ENCODE data around the gene RAB5B. TPM values are rescaled to one million over a fixed set of nuclear protein-coding genes. Genes with fewer than 3 reads are reported as not detected.
A peak's percentile ranks its signal among the peaks of the same experiment; 100 is the strongest.
"Not testable (repeated sequence)": the region's sequence is repeated elsewhere in the genome, so short reads cannot be mapped to it uniquely, and the experiment has no call there.

Gene RAB5B
- total RNA-seq, 1 donor from 2014 or later, result 105 TPM

DNA sequence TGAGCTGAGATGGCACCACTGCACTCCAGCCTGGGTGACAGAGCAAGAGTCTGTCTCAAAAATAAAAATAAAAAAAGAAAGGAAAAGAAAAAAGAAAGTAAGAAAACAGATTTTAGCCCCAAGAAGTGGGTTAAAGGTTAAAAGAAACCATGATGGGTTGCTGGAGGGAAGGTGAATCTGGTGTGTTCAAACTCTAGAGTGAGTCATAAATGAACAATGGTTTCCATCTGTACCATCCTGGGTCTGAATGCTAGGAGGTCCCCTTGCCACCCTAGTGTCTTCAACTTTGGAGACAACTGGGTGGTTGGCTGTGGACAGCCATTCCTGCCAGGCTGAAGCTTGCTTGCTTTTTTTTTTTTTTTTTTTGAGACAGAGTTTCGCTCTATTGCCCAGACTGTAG is 66.3 kb downstream of the RAB5B start:
- Mint-ChIP-seq H3K4me3 (no peak overlapping the region), H3K36me3 (peaks cover 27% of the 10 kb centered on the region), H3K27me3 (no peaks in the 10 kb centered on the region), H3K4me1 (ENCODE audit: unreplicated experiment) (peaks cover 24% of the 10 kb centered on the region), H3K9me3 (no peaks in the 10 kb centered on the region), H3K27ac (no peak overlapping the region)
- no peak for DNase-seq (ENCODE audit: extremely low spot score, unreplicated experiment)
- TF ChIP-seq CTCF (conservative IDR thresholded peaks at IDR 0.05), result no peak

DNA sequence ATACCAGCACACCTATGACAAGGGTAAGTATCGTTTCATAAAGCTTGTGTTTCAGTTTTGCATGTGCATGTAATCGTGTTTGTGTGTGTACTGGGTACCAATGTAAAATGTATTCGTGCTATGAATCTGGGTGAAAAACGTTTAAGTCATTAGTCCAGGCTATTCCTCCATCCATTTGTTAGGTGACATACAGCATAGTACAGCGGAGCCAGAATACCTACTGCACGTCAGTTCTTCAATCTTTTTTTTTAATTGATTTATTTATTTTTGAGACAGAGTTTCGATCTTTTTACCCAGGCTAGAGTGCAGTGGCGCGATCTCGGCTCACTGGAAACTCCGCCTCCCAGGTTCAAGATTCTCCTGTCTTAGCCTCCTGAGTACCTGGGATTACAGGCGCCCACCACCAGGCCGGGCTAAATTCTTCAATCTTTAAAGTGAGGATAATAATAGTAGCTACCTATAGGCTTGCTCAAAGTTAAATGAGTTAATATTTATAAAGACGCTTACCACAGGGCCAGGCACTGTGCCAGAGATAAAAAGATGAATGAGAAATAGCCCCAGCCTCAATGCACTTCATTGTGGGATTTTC is 67.2 kb downstream of the RAB5B start:
- H3K4me1 Mint-ChIP-seq (ENCODE audit: unreplicated experiment), result peaks cover 24% of the 10 kb centered on the region
- peaks cover 18% of the 10 kb centered on the region for H3K36me3 Mint-ChIP-seq
- TF ChIP-seq CTCF (conservative IDR thresholded peaks at IDR 0.05), result no peak
- peak overlapping the region; percentile 98 for H3K4me3 Mint-ChIP-seq
- no peaks in the 10 kb centered on the region for H3K9me3 Mint-ChIP-seq
- no peak for DNase-seq (ENCODE audit: extremely low spot score, unreplicated experiment)
- no peaks in the 10 kb centered on the region for H3K27me3 Mint-ChIP-seq
- peak overlapping the region; percentile 96 for H3K27ac Mint-ChIP-seq

GRCh38 chr12:56041552-56042429 is 67.9 kb downstream of the RAB5B start, which contains the start of gene RPS26:
RPS26 (plus strand) TSS chr12:56041918; CDS start chr12:56042167, 249 bp downstream.
- H3K9me3 Mint-ChIP-seq, result no peaks in the 10 kb centered on the region
- DNase-seq (ENCODE audit: extremely low spot score, unreplicated experiment), result peak; percentile 93
- no peaks in the 10 kb centered on the region for H3K27me3 Mint-ChIP-seq
- H3K27ac Mint-ChIP-seq, result peak within 1 kb of the TSS; percentile 96
- H3K4me3 Mint-ChIP-seq, result peak within 1 kb of the TSS; percentile 98
- peaks cover 17% of the 10 kb centered on the region for H3K36me3 Mint-ChIP-seq
- TF ChIP-seq CTCF (conservative IDR thresholded peaks at IDR 0.05), result peak; percentile 62
- peaks cover 24% of the 10 kb centered on the region for H3K4me1 Mint-ChIP-seq (ENCODE audit: unreplicated experiment)

DNA sequence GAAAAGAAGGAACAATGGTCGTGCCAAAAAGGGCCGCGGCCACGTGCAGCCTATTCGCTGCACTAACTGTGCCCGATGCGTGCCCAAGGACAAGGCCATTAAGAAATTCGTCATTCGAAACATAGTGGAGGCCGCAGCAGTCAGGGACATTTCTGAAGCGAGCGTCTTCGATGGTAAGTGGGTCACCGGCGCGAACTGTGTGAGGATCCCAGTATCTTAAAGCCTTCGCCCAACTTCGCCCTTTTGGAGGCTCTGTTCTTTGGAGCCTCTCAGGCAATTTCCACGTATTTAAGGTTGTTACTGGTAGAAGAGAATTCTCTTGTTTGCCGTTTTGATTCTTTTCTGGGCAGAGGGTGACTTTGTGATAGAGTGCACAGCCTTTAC is 68.5 kb downstream of the RAB5B start:
- Mint-ChIP-seq H3K27ac (peak overlapping the region; percentile 96), H3K4me3 (peak overlapping the region; percentile 98), H3K4me1 (ENCODE audit: unreplicated experiment) (peaks cover 27% of the 10 kb centered on the region), H3K36me3 (peaks cover 17% of the 10 kb centered on the region)
- not testable (repeated sequence) for DNase-seq (ENCODE audit: extremely low spot score, unreplicated experiment); H3K27me3 Mint-ChIP-seq; H3K9me3 Mint-ChIP-seq

- peak overlapping the region; percentile 96 for H3K27ac Mint-ChIP-seq
- no peak for TF ChIP-seq CTCF (conservative IDR thresholded peaks at IDR 0.05)
- DNase-seq (ENCODE audit: extremely low spot score, unreplicated experiment), result no peak
- H3K27me3 Mint-ChIP-seq, result no peaks in the 10 kb centered on the region
- H3K4me1 Mint-ChIP-seq (ENCODE audit: unreplicated experiment), result peaks cover 27% of the 10 kb centered on the region
- H3K4me3 Mint-ChIP-seq, result peak overlapping the region; percentile 98
- H3K9me3 Mint-ChIP-seq, result no peaks in the 10 kb centered on the region
- peaks cover 17% of the 10 kb centered on the region for H3K36me3 Mint-ChIP-seq
Observed at GRCh38 chr12:56042843-56043242, 69.0 kb downstream of the RAB5B start.

Other genes with a start within 250 kb of the RAB5B start
- 525 and 567 TPM in 2 replicates for gene CD63, start 245.1 kb upstream of the RAB5B start, total RNA-seq (ENCODE audit: low replicate concordance)
- gene GDF11, start 231.0 kb upstream of the RAB5B start, total RNA-seq (ENCODE audit: low replicate concordance), result 11.8 and 40.1 TPM in 2 replicates
- 51.4 and 75.9 TPM in 2 replicates for gene SARNP, start 156.4 kb upstream of the RAB5B start, total RNA-seq (ENCODE audit: low replicate concordance)
- 50.9 and 76.1 TPM in 2 replicates for gene ORMDL2, start 156.0 kb upstream of the RAB5B start, total RNA-seq (ENCODE audit: low replicate concordance)
- gene DNAJC14, start 144.5 kb upstream of the RAB5B start, total RNA-seq (ENCODE audit: low replicate concordance), result 30.0 and 34.6 TPM in 2 replicates
- gene MMP19, start 131.1 kb upstream of the RAB5B start, total RNA-seq (ENCODE audit: low replicate concordance), result 0.38 and 0.48 TPM in 2 replicates
- 28.0 and 33.7 TPM in 2 replicates for gene PYM1, start 46.2 kb upstream of the RAB5B start, total RNA-seq (ENCODE audit: low replicate concordance)
- 28.6 and 46.6 TPM in 2 replicates for gene DGKA, start 42.9 kb upstream of the RAB5B start, total RNA-seq (ENCODE audit: low replicate concordance)
- 1.4 and 136 TPM in 2 replicates for gene PMEL, start 8.0 kb upstream of the RAB5B start, total RNA-seq (ENCODE audit: low replicate concordance)
- gene CDK2, start 7.2 kb upstream of the RAB5B start, total RNA-seq (ENCODE audit: low replicate concordance), result 52.8 and 82.8 TPM in 2 replicates
- 28.4 and 34.6 TPM in 2 replicates for gene SUOX, start 23.2 kb downstream of the RAB5B start, total RNA-seq (ENCODE audit: low replicate concordance)
- gene IKZF4, start 47.0 kb downstream of the RAB5B start, total RNA-seq (ENCODE audit: low replicate concordance), result 6.1 and 21.0 TPM in 2 replicates
- gene RPS26, start 67.8 kb downstream of the RAB5B start, total RNA-seq (ENCODE audit: low replicate concordance), result 20.2 and 38.7 TPM in 2 replicates
- 76.5 and 176 TPM in 2 replicates for gene ERBB3, start 106.1 kb downstream of the RAB5B start, total RNA-seq (ENCODE audit: low replicate concordance)
- 115 and 141 TPM in 2 replicates for gene PA2G4, start 130.5 kb downstream of the RAB5B start, total RNA-seq (ENCODE audit: low replicate concordance)
- gene RPL41, start 142.6 kb downstream of the RAB5B start, total RNA-seq (ENCODE audit: low replicate concordance), result 4,566 and 4,714 TPM in 2 replicates
- gene ZC3H10, start 144.2 kb downstream of the RAB5B start, total RNA-seq (ENCODE audit: low replicate concordance), result 11.6 and 12.1 TPM in 2 replicates
- 81.4 and 96.3 TPM in 2 replicates for gene ESYT1, start 154.2 kb downstream of the RAB5B start, total RNA-seq (ENCODE audit: low replicate concordance)
- gene MYL6B, start 178.5 kb downstream of the RAB5B start, total RNA-seq (ENCODE audit: low replicate concordance), result 66.2 and 161 TPM in 2 replicates
- 1,223 and 1,943 TPM in 2 replicates for gene MYL6, start 184.3 kb downstream of the RAB5B start, total RNA-seq (ENCODE audit: low replicate concordance)
- 92.8 and 147 TPM in 2 replicates for gene SMARCC2, start 215.4 kb downstream of the RAB5B start, total RNA-seq (ENCODE audit: low replicate concordance)
- gene RNF41, start 247.8 kb downstream of the RAB5B start, total RNA-seq (ENCODE audit: low replicate concordance), result 33.7 and 37.7 TPM in 2 replicates

Data from type B pancreatic cell (in vitro differentiated cells).